ENCODE data around the gene CCDC12. TPM values are rescaled to one million over a fixed set of nuclear protein-coding genes. Genes with fewer than 3 reads are reported as not detected.

CCDC12 gene
- total and polyA plus RNA-seq, 9 of the 15 experiments (the other 6 are each of a cell fraction or from before 2014, with no cell fraction given), result 8.9 to 201 (median 86.9) TPM

GRCh38 chr3:47008851-47009224 is 32.3 kb upstream of the CCDC12 start:
- FAIRE-seq, result no peak
- no peaks in the 10 kb centered on the region for H4K20me1 ChIP-seq (replicated peaks; ENCODE audit: control insufficient read depth, insufficient read depth, low read length)

More at GRCh38 chr3:47008851-47009224, 32.3 kb upstream of the CCDC12 start:
- intact Hi-C loops (cut with micrococcal nuclease), result no loop called here
- H3K9ac ChIP-seq (ENCODE audit: insufficient read depth in 1 of 2, low read depth in 2 of 2, low read length in 2 of 2), result no peak overlapping the region
- ChIA-PET CTCF (ENCODE audit: low intra/inter-chr PET ratio) (no interaction called here), POLR2A (interaction anchor here (0.6 to 1.0 kb wide), 3 partner anchors 15 to 1306 kb away, joined by 3 to 8 read pairs (median 3); no protein-coding TSS in a partner anchor)
- H3K4me1 ChIP-seq (replicated peaks in 1 of 2; ENCODE audit: control insufficient read depth in 2 of 2, insufficient read depth in 2 of 2, low read length in 2 of 2), result peaks cover 0 to 14% of the 10 kb centered on the region in 2 experiments; a peak in 1 of 5 replicates
- no peak overlapping the region for H3K4me3 ChIP-seq
- H3K9me3 ChIP-seq (replicated peaks; ENCODE audit: control insufficient read depth, insufficient read depth, low read depth, low read length), result no peaks in the 10 kb centered on the region
- H3K79me2 ChIP-seq (ENCODE audit: control insufficient read depth, insufficient read depth, low read length), result no peaks in the 10 kb centered on the region
- WGBS (ENCODE audit: insufficient coverage, low coverage, missing lambda C conversion rate), result 97% methylated on average over 10 of the region's 23 CpGs
- TF ChIP-seq KDM1A (IDR thresholded peaks at IDR 0.05) (no peak), RBFOX2 (IDR thresholded peaks at IDR 0.05; ENCODE audit: low read depth, low read length) (0 out of 2 replicates have a peak, but pooled peaks have one; percentile 4), KHSRP (IDR thresholded peaks at IDR 0.05) (no peak), BCOR (IDR thresholded peaks at IDR 0.05) (no peak), CAMTA2 (CRISPR knock-in tag; conservative IDR thresholded peaks at IDR 0.05) (no peak), E2F5 (CRISPR knock-in tag; IDR thresholded peaks at IDR 0.05) (no peak), HDAC8 (tag; IDR thresholded peaks at IDR 0.05) (no peak), FOXK1 (CRISPR knock-in tag; IDR thresholded peaks at IDR 0.05; ENCODE audit: borderline replicate concordance) (no peak), MCM3 (IDR thresholded peaks at IDR 0.05) (no peak)
- peaks cover 63% of the 10 kb centered on the region; the same call in 2 of the 3 replicates for H3K36me3 ChIP-seq (ENCODE audit: control insufficient read depth, insufficient read depth, low read length)
- no TSS peak for BruUV-seq (replicated peaks)
- H3K27me3 ChIP-seq (ENCODE audit: control insufficient read depth in 2 of 2, insufficient read depth in 2 of 2, low read length in 2 of 2), result no peaks in the 10 kb centered on the region
- H3K4me2 ChIP-seq (ENCODE audit: insufficient read depth, low read length), result no peak overlapping the region
- H3K27ac ChIP-seq (ENCODE audit: extremely low read depth, low read depth, low read length), result no peak overlapping the region
- H2AFZ ChIP-seq (ENCODE audit: low read depth, low read length), result no peak overlapping the region
- ATAC-seq, result no peak
- in situ Hi-C loops (cut with MboI), result no loop called here
- no peak for DNase-seq (ENCODE audit: extremely low read depth in 1 of 4, low spot score in 3 of 4)
- no peaks in the 10 kb centered on the region for H3K9me1 ChIP-seq (ENCODE audit: control insufficient read depth, insufficient read depth, low read length)
